ENCODE results near the gene RUNX2.

GRCh38 chr6:45323656-45324224 lies 4.4 kb upstream of the RUNX2 start:
- TF ChIP-seq CTCF (IDR thresholded peaks at IDR 0.05), result no peak
- no peak for TF ChIP-seq POLR2A (IDR thresholded peaks at IDR 0.05)
